HS-5 (cell line): ENCODE measurements around the gene MT1B.

ENCODE experiments used
- DNase-seq: peaks from one replicate; pipeline ENCODE4 v3.0.0-alpha.2; 2012; ENCODE audit warnings: low read depth

The MT1B gene

DNA sequence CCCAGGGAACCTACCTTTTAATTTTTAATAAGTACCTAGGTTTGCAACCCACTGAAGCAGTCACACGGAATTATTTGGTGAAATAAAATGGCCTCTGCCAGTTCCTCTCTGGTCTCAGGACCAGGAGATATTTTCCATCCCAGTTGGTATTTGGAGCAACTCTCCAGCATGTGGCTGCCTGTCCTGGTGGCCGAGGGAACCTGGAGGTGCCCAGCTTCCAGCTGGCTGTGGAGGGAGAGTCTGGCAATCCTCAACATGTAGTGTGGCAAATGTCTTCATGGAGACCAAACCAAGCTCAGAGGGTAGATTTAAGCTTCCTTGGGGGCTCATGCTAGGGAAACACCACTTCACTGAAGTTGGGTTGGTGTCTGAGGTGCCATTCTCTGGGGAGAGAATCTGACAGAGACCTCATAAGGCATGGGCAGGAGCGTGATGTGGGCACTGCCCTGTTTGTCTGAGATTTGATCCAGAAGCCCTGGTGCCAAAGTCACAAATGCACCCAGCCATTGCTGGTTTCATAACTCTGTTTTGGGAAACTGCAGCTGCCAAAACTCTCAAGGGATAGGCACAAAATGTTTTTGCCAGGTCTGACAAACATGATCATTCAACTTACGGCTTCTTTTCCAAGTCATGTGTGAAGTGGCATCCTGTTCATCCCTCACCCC is 33.4 kb downstream of the MT1B start:
- no peak for DNase-seq

DNA sequence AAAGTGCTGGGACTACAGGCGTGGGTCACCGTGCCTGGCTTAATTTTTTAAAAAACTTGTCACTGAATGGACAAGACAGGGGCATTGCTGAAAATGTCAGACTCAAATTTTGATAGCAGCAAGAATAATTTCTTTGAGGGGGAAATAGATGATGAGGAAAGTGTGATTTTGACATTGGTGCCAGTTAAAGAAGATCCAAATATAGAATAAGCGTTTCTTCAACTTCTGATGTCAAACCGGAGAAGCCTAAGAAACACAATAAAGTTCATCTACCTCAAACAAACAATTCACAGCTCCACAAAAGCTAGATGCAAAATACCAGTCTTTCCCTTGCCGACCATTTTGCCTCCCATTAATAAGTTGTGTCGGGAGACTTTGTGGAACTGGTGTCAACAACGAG is 35.1 kb downstream of the MT1B start:
- no peak for DNase-seq

DNA sequence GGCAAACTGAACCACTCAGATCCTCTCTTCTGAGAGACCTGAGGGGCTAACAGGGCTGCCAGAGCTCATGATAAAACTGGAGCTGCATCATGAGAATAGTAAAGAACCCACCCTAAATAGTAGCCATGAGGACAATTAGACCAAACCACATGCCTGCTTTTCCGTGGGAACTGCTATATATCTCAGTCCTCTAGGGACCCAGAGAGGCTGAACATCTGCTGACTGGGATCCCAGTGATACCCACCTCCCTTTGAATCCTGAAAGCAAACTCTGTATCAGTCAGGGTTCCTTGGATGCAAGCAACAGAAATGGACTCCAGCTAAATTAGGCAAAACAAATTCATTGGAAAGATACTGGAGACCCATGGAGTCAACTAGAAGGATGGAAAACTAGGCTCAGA is 37.1 kb downstream of the MT1B start:
- DNase-seq = no peak

DNA sequence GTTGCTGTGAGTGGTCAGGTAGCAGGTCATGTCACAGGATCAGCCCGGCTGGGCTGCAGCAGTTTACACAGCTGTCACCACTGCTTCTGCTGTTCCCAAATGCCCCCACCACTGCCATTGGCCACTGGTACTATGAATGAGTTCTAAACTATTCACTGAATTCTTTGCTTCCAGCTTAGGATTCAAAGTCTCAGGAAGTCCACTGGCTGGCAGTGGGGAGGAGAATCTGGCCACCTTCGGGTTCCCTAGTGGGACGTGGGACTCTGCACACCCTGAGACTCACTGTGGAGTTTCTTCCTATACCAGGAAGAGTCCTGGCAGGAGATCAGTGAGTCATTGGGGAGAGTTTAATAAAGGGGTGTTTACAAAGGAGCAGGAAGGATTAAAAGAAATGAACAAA is 37.5 kb downstream of the MT1B start:
- DNase-seq = no peak

DNA sequence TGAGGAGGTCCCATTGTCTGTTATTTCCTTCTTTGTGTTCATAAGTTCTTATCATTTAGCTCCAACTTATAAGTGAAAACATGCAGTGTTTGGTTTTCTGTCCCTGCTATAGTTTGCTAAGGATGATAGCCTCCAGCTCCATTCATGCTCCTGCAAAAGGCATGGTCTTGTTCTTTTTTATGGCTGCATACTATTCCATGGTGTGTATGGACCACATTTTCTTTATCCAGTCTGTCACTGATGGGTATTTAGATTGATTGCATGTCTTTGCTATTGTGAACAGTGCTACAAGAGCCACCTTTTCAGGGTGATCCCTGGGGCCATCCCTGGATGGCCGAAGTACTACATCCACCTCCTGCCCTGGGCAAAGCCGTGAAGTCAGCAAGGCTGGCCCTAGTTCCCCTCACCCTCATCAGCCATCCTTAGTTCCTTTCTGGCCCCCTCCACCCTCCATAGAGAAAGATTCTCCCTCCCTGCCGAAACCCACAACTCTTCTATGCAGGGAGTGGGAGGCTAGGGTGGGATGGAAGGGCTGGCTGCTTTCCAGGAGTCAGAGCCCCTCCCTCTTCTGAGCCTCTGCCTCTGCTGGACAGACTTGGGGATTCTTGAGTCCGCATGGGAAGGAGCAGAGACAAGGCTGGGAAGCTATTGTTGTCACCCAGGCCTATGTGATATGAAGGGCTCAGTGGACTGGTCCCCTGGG is 38.9 kb downstream of the MT1B start:
- no peak for DNase-seq

DNA sequence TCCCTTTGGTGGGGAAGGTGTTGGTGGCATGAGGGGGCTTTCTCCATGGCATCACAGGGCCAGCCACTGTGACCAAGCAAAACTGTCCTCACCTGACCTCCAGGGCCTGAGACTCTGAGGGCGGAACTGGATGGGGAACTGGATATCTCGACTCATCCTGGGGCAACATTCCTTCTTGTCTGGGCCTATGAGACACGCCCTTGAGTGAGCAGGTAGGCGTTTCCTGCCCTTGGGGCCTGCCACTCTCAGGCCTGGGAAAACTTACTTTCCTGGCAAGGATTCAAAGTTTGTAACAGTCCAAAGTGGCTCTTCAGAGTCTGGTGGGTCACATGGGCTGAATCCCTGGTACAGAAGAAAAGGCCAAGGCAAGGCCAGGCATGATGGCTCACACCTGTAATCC is 40.2 kb downstream of the MT1B start:
- DNase-seq = peak; percentile 39

DNA sequence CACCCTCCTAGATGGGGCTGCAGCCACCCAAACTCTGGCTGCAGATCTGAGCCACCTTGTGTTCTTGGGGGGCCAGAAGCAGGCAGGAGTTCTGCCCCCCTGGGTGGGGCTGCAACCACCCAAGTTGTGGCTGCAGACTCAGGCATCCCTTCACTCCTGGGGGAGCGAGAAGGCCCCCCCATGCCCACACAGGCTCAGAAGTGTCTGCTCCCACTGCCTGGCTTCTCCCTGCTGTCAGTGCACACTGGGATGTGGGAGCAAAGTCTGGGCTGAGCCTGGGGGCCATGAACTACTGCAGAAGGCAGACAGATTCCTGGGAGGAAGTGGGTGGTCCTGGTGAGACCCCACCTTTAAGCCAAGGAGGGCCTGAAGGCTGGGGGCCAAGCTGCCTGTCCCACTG is 43.6 kb downstream of the MT1B start:
- no peak for DNase-seq

DNA sequence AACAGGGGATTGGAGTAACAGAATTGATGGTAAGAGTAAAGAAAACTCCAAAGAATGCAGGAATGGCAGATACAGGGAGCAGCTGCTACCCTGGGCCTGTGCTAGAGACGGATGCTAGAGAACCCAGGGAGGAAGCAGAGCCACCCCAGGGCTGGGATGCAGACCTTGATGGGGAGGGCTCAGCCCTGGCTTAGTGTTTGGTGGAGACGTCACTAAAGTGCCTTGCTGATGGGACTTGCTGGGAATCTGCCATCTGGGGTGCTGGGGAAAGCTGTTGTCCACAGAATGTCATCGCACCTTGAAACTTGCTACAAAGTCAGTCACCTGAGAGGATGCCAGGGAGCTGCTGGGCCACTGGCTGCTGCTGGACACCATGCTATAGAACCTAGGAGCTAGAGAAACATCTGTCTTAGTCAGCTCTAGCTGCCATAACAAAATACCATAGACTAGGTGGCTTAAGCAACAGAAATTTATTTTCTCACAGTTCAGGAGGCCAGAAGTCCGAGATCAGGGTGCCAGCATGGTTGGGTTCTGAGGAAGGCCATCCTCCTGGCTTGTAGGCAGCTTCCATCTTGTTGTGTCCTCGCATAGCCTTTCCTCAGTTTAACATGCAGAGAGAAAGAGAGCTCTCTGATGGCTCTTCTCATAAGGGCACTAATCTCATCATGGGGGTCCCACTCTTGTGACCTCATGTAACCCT is 45.9 kb downstream of the MT1B start:
- no peak for DNase-seq

DNA sequence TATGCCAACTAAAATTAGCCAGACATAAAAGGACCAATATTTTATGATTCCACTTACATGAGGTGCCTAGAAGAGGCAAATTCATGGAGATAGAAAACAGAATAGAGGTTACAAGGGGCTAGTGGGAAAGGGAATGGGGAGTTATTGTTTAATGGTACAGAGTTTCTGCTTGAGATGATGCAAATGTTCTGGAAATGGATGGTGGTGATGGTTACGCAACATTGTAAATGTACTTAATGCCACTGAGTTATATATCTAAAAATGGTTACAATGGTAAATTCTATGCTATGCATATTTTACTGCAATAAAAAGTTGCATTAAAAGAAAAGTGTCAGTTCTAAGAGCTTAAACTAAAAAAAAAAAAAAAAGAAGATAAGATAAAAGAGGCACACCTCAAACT is 48.5 kb downstream of the MT1B start:
- DNase-seq = no peak

DNA sequence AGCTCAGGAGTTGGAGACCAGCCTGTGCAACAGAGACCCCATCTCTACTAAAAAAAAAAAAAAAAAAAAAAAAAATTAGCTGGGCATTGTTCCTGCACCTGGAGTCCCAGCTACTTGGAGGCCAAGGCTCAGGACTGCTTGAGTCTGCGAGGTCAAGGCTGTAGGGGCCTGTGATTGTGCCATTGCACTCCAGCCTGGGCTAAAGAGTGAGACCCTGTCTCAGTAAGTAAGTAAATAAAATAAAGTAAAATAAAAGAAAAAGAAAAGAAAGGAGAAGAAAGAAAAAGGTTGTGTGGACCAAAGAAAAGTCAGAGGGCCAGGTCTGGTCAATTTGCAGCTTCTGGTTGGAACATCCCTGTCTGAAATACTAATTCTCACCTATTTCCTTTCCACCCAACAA is 48.9 kb downstream of the MT1B start:
- DNase-seq = no peak

DNA sequence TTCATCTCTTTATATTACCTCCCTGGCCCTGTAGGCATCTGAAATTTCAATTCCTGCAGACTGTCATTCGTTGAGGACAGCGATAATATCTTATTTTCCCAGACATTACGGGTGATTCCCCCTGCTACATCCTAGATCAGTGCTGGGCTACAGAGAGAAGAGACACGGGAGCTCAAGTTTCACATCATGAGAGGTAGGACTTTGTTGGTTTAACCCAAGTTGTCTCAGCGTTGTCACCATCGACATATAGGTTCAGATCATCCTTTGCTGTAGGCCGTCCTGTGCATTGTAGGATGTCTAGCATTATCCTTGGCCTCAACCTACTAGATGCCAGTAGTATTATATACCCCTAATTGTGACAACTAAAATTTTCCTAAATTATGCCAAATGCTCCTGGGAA is 49.8 kb downstream of the MT1B start:
- DNase-seq = no peak
